Stimulated activated CD4-positive, alpha-beta T cell treated with anti-CD3 and anti-CD28 coated beads, Interleukin-1b, Interleukin-23, amount 100 ng/mL, for 48 hours (primary cell): ENCODE data around the gene TRIM63.
"Not testable (repeated sequence)": the region's sequence is repeated elsewhere in the genome, so short reads cannot be mapped to it uniquely, and the experiment has no call there.

Experiments
- DNase-seq: peaks from one replicate; pipeline ENCODE4 v3.0.0-alpha.2; 2020

TRIM63 gene

DNA sequence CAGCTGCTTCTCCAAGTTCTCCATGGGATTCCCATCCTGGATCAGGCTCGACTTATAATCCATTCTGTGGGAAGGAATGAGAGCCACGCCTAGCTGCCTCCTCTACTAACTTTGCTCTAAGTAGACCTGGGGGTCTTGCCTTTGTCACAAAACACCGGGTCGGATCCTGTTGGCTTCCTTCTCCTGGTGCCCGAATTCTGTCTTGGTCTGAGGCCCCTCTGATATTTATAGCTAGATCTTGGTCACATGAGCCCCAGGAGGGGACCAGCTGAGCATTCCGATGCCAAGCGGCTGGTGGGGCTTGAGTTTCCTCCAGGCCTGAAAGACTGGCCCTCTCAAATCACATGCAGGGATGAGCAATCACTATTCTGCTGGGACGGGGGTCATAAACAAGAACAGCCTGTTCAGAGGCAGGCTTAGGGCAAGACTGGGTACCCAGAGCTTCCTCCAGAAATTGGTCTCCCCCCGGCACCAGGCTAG lies at the start of gene TRIM63:
Gene TRIM63 (minus strand): TSS at position 199 of the 480 bp plus-strand sequence. CDS start 136 bp downstream, at position 63.
- no peak for DNase-seq

DNA sequence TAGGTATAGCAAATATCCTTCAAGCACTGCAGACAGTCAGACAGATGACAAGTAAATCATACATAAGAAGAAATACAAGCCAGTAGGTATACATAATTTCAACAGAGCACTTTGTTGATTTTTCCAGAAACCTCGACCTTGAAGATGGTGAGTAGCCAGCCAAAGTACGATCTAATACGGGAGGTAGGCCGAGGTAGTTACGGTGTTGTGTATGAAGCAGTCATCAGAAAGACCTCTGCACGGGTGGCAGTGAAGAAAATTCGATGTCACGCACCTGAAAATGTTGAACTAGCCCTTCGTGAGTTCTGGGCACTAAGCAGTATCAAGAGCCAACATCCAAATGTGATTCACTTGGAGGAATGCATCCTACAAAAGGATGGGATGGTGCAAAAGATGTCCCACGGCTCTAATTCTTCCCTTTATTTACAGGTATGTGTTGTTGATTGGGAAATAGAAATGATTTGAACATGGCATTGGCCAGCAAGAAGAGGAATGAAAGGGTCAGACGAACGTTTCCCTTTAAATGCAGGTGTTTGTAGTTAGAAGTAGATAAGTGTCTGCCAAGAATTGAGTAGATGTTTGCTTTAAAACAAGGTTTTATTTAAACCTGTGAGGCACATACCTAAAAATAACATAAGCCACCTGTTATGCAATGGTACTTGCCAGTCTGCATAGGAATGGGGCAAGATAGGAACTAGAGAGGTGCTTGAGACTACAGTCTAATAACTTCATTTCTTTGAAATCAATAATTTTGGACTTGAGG lies 46.9 kb upstream of the TRIM63 start:
- DNase-seq: no peak

DNA sequence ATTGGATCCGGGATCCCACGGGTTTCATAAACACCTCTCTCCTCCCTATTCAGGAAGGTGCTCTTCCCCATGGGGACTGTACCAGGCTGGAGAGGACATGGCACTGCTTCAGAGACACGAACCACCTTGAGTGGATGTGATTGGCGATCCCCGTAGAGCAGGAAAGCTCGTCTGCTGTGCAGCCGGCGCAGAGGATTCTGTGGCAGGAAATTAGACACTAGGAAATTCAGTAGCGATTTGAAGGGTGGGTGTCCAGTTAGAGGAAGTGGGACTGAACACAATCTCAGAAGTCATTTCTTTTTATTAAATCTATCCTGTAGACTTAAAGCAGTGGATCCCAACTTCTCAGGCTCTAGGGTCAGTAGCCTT lies 45.0 kb upstream of the TRIM63 start:
- DNase-seq: no peak

- peak; percentile 93 for DNase-seq
These were observed 44.3 kb upstream of the TRIM63 start, which contains the start of gene PDIK1L for GRCh38 chr1:26111530-26112406. Gene PDIK1L, plus strand, starts transcription at chr1:26111824. Its CDS starts 2,485 bp downstream, at chr1:26114309.

GRCh38 chr1:26110731-26111529 lies 43.5 kb upstream of the TRIM63 start:
- DNase-seq: peak; percentile 69

DNA sequence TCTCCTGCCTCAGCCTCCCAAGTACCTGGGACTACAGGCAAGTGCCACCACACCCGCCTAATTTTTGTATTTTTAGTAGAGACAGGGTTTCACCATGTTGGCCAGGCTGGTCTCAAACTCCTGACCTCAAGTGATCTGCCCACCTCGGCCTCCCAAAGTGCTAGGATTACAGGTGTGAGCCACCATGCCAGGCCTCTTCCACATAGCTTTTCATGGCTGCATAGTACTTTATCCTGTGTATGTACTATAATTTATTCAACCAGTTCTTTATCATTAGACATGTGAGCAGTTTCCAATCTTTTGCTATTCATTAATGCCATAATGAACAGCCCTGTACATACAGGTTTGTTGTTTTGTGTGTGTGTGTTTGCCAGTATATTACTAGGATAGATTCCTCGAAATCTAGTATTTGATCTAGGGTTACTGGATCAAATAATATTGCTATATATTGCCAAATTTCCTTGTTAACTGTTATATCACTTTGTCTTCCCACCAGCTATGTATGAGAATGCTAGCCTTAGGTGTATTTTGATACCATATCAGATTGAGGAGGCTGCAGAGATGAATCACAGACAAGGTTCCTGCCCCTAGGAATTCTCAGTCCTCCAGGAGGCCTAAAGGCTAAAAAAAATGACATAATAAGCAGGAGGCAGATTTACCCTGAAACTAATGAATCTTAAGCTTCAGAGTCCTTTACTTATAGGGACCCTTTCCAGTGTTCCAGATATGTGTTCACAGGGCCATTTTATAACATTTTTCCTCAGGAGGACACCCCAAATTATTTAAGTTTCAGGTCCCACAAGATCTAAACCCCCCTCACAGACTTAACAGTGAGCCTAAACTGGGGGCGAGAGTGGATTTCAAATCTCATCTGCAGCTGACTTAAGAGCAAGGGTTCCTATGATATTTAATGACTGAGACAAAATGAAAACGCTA lies 42.1 kb upstream of the TRIM63 start:
- DNase-seq: no peak

- not testable (repeated sequence) for DNase-seq
These were observed 37.8 kb upstream of the TRIM63 start for GRCh38 chr1:26105226-26105548.

DNA sequence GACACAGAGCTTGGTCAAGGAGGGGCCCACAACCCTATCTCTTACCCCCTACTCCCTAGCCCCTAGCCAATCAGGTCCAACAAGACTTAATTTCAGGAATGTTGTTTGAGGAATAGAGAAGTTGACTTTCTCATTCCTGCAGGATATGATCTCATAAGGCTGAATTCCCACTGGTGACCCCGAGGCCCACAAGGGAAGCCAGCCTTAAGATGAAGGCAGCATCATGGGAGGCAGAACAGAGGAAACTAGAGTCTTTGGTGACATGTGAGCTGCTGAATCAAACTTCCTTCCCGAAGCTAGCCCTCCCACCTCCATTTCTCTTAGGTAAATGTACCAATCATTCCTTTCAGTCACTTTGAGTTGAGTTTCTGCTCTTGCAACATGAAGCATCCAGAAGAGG lies 35.1 kb upstream of the TRIM63 start:
- DNase-seq: no peak

GRCh38 chr1:26102119-26102518 lies 34.7 kb upstream of the TRIM63 start:
- DNase-seq: no peak

DNA sequence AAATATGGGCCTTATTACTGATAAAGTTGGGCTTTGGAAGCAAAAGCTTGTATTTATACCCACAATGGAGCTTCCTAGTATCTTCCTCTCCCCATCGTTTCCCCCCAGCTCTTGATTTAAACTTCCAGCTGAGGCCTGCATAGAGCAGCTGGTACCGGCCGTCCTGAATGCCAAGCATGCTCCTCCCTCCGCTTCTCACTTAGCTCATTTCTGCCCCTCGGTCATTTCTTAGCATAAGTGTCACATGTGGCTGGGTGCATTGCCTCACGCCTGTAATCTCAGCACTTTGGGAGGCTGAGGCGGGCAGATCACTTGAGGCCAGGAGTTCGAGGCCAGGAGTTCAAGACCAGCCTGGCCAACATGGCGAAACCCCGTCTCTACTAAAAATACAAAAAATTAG lies 32.8 kb upstream of the TRIM63 start:
- not testable (repeated sequence) for DNase-seq

DNA sequence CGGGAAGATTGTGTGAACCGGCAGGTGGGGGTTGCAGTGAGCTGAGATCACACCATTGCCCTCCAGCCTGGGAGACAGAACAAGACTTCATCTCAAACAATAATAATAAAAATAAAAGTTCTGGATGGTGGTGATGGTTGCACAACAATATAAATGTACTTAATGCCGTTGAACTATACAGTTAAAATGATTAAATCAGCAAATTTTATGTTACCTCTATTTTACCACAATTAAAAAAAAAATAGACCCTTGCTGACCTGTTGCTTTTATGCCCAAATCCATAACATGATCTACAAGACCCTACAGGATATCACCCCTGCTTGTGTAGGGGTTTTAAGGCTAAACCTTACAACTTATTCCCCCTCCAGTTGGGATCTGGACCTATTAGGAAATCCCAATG lies 32.4 kb upstream of the TRIM63 start:
- DNase-seq: no peak

- DNase-seq: no peak
These were observed 31.2 kb upstream of the TRIM63 start for GRCh38 chr1:26098602-26099001.

GRCh38 chr1:26097696-26098095 lies 30.3 kb upstream of the TRIM63 start:
- no peak for DNase-seq

GRCh38 chr1:26096471-26096870 lies 29.0 kb upstream of the TRIM63 start:
- no peak for DNase-seq

GRCh38 chr1:26094677-26095383 lies 27.4 kb upstream of the TRIM63 start:
- DNase-seq: no peak

- no peak for DNase-seq
These were observed 26.7 kb upstream of the TRIM63 start for GRCh38 chr1:26094076-26094669.

- DNase-seq: not testable (repeated sequence)
These were observed 26.1 kb upstream of the TRIM63 start for GRCh38 chr1:26093569-26093968.

- DNase-seq: no peak
These were observed 25.0 kb upstream of the TRIM63 start for GRCh38 chr1:26092422-26092821.

DNA sequence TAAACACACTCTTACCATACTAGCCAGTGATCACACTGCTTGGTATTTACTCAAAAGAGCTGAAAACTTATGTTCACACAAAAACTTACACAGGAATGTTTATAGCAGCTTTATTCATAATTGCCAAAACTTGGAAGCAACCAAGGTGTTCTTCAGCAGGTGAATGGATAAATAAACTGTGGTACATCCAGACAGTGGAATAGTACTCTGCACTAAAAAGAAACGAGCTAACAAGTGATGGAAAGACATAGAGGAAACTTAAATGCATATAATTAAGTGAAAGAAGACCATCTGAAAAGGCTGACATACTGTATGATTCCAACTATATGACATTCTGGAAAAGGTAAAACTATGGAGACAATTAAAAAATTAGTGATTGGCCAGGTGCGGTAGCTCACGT lies 23.5 kb upstream of the TRIM63 start:
- no peak for DNase-seq

GRCh38 chr1:26089125-26089524 lies 21.7 kb upstream of the TRIM63 start:
- DNase-seq: no peak

DNA sequence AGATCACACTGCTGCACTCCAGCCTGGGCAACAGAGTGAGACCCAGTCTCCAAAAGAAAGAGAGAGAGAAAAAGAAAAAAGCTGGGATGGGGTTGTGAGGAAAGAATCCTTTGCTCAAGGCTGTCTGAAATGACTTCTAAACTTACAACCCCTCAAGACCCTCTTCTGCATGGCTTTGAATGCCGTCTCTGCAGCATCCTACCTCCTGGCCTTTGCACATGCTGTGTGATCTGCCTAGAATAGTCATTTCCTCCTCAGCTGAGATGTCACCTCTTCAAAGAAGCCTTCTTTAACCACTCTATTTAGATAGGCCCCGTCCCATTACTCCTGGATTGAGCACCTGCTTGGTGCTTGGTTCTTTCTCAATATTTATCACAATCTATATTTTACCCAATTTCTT lies 17.4 kb upstream of the TRIM63 start:
- no peak for DNase-seq
